Adipose tissue (tissue), 3 donors: ENCODE results near the gene COL5A2. TPM values are rescaled to one million over a fixed set of nuclear protein-coding genes. Genes with fewer than 3 reads are reported as not detected.

ENCODE experiments used
- H3K27ac ChIP-seq: one replicate; pipeline ENCODE4 v1.5.1; 2013; ENCODE audit warnings: low read depth, low read length
- WGBS, 3 donors: extraction: QIAGEN DNeasy Blood & Tissue Kit; methylation state at CpG; one replicate each; pipeline ENCODE4 v1.1.7; 2013; 5-methylcytosine and 5-hydroxymethylcytosine counted together
- polyA plus RNA-seq, 3 donors: library from polyadenylated mRNA; stranded (reverse); fragments of 200-250 nt; gene quantifications; one replicate each; pipeline ENCODE4 v1.2.3, GENCODE V29; 2013
- donor health status: healthy with polysubstance abuse.
- donor health status: Bipolar disorder and iron deficiency.
- donor health status: healthy.

COL5A2 gene
- polyA plus RNA-seq, 3 donors: 8.0 to 44.5 (median 29.1) TPM

DNA sequence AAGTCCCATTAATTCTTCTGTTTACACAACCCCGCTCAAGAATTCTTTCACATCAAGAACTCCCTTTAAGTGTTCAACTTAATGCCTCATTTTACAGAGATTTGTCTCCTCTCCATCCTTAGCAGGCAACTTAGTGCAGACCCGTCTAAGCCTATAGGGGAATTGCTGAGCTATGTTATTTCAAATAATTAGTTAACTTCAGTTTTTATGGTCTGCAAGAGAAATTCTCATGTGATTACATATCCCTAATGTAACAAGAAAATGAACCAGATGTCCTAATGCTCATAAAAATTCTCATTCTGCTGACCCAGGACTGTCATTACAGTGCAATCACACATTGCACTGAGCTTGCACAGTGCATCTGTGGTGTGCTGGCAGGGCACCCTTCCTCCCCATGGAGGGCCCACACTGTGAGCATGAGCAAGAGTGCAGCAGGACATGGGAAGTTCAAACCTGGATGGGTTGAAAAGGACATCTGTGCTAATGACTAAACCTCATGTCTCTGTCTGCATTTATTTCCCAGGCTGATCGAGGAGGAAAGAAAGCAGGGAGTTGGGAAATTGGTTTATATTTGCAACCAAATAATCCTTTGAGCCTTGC, 97.1 kb downstream of the COL5A2 start:
- H3K27ac ChIP-seq: no peak overlapping the region
- 69 to 79% (median 71%) methylated on average over 3 of the region's 3 CpGs for WGBS, 3 donors

GRCh38 chr2:189076572-189076971, 103.0 kb downstream of the COL5A2 start:
- no peak overlapping the region for H3K27ac ChIP-seq
- 47 to 69% (median 65%) methylated on average over 3 of the region's 3 CpGs for WGBS, 3 donors

DNA sequence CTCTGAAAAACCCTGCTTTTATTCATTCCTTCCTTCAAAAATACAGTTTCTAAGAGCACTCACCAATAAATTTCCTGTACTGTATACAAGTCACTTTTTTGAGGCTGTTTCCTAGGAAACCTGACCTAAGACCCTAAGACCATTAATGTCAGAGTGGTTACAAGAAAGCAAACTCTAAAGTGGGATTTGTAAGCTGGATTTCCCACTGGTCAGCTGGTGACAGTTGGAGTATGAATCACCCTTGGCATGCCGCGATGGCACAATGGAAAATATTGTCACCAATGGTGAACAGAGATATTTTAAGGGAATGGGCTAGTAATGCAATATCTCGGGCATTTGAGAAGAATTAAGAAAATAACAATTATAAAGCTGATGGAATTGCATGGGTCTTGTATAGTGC, 103.4 kb downstream of the COL5A2 start:
- no peak overlapping the region for H3K27ac ChIP-seq
- 75 to 85% (median 79%) methylated on average over 3 of the region's 3 CpGs for WGBS, 3 donors

GRCh38 chr2:189074506-189074905, 105.1 kb downstream of the COL5A2 start:
- WGBS, 3 donors: 56 to 85% (median 63%) methylated on average over 3 of the region's 3 CpGs
- no peak overlapping the region for H3K27ac ChIP-seq

- no peak overlapping the region for H3K27ac ChIP-seq
- WGBS, 3 donors: 83 to 88% (median 84%) methylated on average over 1 of the region's 1 CpG
These were observed 107.5 kb downstream of the COL5A2 start for GRCh38 chr2:189072036-189072435.

DNA sequence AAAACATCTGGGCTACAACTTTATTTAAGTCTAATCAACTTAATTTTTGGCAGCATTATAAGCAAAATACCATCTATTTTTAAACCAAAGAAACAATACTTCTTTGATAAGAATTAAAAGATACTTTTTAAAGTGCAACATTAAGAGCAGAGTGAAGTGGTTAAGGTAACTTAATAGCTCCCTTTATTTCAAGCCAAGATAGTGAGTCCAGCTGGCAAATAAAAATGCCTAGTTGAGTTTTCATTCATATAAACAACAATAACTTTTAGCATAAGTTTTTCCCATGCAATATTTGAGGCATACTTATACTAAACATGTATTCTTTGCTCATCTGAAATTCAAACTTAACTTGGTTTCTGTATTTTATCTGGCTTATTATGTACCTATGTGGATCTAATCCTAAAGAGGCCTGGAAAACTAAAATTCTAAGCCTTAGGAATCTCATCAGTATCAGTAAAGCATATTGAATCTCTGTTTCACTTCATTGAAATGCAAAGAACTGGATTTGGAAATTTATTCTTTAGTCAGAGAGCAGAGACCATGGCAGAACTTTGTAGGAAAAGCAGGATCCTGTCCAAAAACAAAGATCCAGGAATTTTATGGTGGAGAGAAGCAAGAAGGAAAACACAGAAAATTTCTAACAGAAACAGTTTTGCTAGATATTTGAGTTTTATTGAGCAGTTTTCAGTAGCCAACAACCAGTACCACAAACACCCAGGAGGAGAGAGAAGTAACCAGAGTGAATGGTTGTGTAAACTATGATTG, 109.5 kb downstream of the COL5A2 start:
- no peak overlapping the region for H3K27ac ChIP-seq

GRCh38 chr2:189066037-189066436, 113.5 kb downstream of the COL5A2 start:
- no peak overlapping the region for H3K27ac ChIP-seq

DNA sequence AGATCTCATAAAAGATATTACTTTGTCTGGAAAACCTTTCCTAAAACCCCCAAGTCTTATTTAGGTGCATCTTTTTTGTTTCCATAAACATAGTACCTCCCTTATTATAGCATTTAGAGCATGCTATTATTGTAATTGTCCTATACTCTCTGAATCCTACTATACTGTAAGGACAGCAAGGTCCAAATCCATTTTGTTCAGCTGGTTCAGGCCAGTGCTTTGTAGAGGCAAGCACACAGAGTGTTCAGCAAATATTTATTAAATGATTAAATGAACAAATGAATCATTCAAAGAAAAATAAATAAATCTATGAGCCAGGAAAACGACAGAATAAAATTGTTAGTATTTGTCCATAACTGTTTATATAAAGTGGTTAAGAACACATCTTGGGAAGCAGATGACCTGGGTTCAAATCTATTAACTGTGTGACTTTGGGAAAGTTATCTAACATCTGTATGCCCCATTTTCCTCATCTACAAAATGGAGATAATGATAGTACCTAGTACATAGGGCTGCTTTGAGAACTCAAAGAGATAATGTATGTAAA, 119.4 kb downstream of the COL5A2 start:
- 22 to 67% (median 61%) methylated on average over 1 of the region's 1 CpG for WGBS, 3 donors
- H3K27ac ChIP-seq: no peak overlapping the region

- WGBS, 3 donors: 92 to 98% (median 94%) methylated on average over 2 of the region's 2 CpGs
- H3K27ac ChIP-seq: no peak overlapping the region
These were observed 122.2 kb downstream of the COL5A2 start for GRCh38 chr2:189057316-189057715.

- 60 to 76% (median 73%) methylated on average over 4 of the region's 4 CpGs for WGBS, 3 donors
- H3K27ac ChIP-seq: no peak overlapping the region
These were observed 123.1 kb downstream of the COL5A2 start for GRCh38 chr2:189056200-189057106.

DNA sequence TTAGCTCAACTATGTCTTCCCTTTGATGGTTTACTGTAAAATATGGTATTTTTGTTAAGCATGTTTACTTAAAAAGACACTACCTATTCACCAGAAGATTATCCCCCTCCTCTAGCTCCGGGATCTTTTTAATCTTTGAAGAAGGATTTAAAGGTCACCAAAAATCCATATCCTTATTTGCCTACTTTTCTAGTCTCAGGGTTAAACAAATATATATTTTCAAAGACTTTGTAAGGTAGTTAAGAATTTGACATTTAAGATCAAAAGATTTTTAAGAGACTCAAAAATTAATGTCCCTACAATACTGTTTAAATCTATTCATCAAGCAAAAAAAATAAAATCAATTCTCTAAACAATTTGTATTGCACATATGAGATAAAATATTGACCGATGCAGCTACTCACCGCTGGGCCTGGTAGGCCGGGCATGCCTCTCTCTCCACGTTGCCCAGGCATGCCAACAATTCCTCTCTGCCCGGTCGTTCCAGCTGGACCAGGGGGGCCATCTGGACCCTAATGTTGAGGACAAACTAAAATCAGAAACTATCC, 129.3 kb downstream of the COL5A2 start:
- 27 to 90% (median 88%) methylated on average over 6 to 7 of the region's 7 CpGs for WGBS, 3 donors
- H3K27ac ChIP-seq: no peak overlapping the region

DNA sequence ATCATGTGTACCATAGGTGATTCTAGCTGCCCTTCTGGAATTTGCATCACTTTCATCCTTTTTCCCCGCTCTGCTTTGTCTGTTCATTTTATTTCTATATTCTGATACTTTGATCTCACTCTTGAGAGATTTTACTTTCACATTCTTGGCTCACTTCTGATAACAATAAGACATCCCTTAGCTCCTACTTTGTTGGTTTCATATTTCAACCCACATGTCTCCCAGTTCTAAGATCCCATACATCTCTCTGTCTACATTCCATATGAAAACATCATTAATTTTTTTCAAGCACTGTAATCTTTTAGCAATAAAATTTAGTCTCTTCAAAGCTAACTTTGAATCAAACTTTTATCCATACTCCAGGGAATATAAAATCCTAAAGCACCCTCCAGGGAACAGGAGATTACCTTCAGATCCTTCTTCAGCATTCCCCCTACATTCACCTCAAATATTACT, 129.8 kb downstream of the COL5A2 start:
- WGBS, 3 donors: 85 to 94% (median 88%) methylated on average over 1 of the region's 1 CpG
- no peak overlapping the region for H3K27ac ChIP-seq

- H3K27ac ChIP-seq: no peak overlapping the region
- 88 to 94% (median 90%) methylated on average over 3 of the region's 3 CpGs for WGBS, 3 donors
These were observed 131.4 kb downstream of the COL5A2 start for GRCh38 chr2:189048189-189048588.

GRCh38 chr2:189047171-189047888, 132.2 kb downstream of the COL5A2 start:
- no peak overlapping the region for H3K27ac ChIP-seq
- 93 to 97% (median 95%) methylated on average over 4 of the region's 4 CpGs for WGBS, 3 donors

DNA sequence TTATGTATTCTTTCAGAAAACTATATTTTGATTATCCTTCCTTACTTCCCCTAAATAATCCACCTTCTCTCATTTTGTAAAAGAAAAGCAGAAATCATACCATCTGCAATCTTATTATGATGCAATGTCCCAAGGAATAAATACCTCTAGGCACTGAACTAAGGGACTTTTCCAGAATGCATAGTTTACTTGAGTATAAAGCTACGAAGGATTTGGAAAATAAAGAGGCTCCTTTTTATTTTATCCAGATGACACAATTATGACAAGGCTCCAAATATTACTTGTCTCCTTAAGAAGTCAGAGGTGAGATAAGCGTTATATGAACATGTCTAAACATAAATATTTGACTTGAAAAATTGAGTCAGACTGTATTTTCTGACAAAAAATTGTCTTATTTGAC, 133.2 kb downstream of the COL5A2 start:
- WGBS, 3 donors: 80 to 91% (median 84%) methylated on average over 2 of the region's 2 CpGs

GRCh38 chr2:189045836-189046235, 133.7 kb downstream of the COL5A2 start:
- 90 to 98% (median 95%) methylated on average over 3 of the region's 3 CpGs for WGBS, 3 donors
- no peak overlapping the region for H3K27ac ChIP-seq

More for the DNA sequence above, 133.2 kb downstream of the COL5A2 start:
- H3K27ac ChIP-seq: no peak overlapping the region

GRCh38 chr2:189037518-189037917, 142.0 kb downstream of the COL5A2 start:
- WGBS, 3 donors: 83 to 91% (median 86%) methylated on average over 1 of the region's 1 CpG
- no peak overlapping the region for H3K27ac ChIP-seq
